Upper lobe of right lung (tissue), 1 donor: Measurements from ENCODE around the gene CUEDC1. TPM values are rescaled to one million over a fixed set of nuclear protein-coding genes. Genes with fewer than 3 reads are reported as not detected.
A peak's percentile ranks its signal among the peaks of the same experiment; 100 is the strongest.

Source experiments
- ATAC-seq: fragments of 200-7000 bp; cut with Tn5 transposase; one replicate; pipeline ENCODE4 v1.9.1; 2020; ENCODE audit warnings: mild to moderate bottlenecking, moderate library complexity
- DNase-seq: peaks from one replicate; pipeline ENCODE4 v3.0.0-alpha.2; 2020
- H3K27ac ChIP-seq: fragments of 200-600 bp; one replicate; pipeline ENCODE4 v1.8.0; 2022
- H3K27me3 ChIP-seq: fragments of 200-600 bp; one replicate; pipeline ENCODE4 v1.8.0; 2022; ENCODE audit warnings: mild to moderate bottlenecking
- H3K36me3 ChIP-seq: fragments of 200-600 bp; one replicate; pipeline ENCODE4 v1.8.0; 2022
- H3K4me1 ChIP-seq: fragments of 200-600 bp; one replicate; pipeline ENCODE4 v1.8.0; 2022
- H3K4me3 ChIP-seq: fragments of 200-600 bp; one replicate; pipeline ENCODE4 v1.8.0; 2022; ENCODE audit warnings: mild to moderate bottlenecking
- H3K9me3 ChIP-seq: fragments of 200-600 bp; one replicate; pipeline ENCODE4 v1.8.0; 2022
- intact Hi-C: fragments of 100-400 bp; cut with DNase I; formaldehyde crosslinking; loops from one replicate; pipeline ENCODE4 v1.11.0; 2022
- total RNA-seq: library from RNA; stranded (reverse); fragmentation: NEBNext Ultra II Directional; extraction: Animal tissue kit (Norgen Biotek cat#: 25700); gene quantifications from one replicate; pipeline ENCODE4 v1.2.1, GENCODE V29; 2021
- TF ChIP-seq, protein P1 (sequence below): fragments of 200-600 bp; IDR thresholded peaks from one replicate; pipeline ENCODE4 v1.8.0; 2022; ENCODE audit warnings: antibody characterized with exemption
- donor health status: DM: no; HTN: yes; CAD: no; lungs with severe emphysema.

Gene CUEDC1
- total RNA-seq, 1 donor from 2014 or later: 41.9 TPM

DNA sequence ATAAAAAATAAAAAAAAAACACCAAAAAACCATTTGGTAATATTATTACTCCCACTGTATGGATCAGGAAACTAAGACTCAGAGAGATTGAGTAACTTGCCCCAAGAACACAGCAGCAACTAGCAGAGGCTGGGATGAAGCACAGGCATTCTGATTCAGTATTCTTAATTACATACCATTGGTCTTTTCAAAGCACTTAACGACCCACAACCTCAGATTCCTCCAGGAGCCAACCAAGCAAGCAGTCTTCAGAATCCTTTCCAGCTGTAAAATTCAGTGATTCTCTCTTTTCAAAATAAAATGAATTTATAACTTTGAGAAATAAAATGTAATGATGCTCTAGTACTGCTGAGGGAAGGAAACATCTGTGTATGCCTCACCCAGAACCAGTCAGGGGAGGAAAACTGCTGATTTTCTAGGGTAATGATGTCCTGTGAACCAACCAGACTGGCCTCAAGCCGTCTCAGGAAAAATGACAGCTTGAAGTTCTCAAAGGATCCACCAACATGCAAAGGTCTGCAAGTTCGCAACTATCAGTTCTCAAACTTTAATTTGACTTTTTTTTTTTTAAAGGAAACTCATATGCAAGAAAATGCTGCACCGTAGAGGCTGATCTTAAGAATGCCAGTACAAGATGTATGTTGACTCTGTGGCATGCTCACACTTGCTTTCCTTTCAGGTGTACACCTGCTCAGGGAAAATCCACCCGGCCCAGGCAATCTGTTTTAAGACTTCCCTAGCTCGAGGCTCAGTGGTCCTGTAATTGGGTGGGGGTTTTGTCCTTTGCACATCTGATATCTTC, 9.0 kb downstream of the CUEDC1 start:
- peak overlapping the region; percentile 43 for H3K4me3 ChIP-seq
- peak; percentile 6 for ATAC-seq
- no peak for DNase-seq

DNA sequence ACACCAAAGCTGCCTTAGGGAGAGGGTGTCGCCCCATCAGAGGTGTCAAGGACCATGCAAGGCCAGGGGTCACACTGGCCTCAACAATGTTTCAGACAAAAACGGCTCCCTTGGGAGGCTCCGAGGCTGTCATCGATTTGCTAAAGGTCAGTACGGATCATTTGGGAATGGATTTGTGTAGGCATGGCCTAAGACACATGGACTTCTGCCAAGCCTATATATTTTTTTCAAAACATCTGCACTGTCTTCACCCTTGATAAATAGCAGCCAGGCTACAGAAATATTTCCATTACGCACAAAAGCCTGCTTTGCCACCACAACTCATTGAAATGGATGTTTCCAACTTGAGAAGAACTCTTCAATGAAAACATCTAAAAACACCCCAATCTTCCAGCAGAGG, 10.3 kb downstream of the CUEDC1 start:
- Histone ChIP-seq H3K4me1 (peaks cover 62% of the 10 kb centered on the region), H3K27me3 (no peaks in the 10 kb centered on the region), H3K4me3 (no peak overlapping the region), H3K9me3 (no peaks in the 10 kb centered on the region), H3K27ac (no peak overlapping the region), H3K36me3 (no peaks in the 10 kb centered on the region)
- TF ChIP-seq, protein P1, sequence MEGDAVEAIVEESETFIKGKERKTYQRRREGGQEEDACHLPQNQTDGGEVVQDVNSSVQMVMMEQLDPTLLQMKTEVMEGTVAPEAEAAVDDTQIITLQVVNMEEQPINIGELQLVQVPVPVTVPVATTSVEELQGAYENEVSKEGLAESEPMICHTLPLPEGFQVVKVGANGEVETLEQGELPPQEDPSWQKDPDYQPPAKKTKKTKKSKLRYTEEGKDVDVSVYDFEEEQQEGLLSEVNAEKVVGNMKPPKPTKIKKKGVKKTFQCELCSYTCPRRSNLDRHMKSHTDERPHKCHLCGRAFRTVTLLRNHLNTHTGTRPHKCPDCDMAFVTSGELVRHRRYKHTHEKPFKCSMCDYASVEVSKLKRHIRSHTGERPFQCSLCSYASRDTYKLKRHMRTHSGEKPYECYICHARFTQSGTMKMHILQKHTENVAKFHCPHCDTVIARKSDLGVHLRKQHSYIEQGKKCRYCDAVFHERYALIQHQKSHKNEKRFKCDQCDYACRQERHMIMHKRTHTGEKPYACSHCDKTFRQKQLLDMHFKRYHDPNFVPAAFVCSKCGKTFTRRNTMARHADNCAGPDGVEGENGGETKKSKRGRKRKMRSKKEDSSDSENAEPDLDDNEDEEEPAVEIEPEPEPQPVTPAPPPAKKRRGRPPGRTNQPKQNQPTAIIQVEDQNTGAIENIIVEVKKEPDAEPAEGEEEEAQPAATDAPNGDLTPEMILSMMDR: no peak
- ATAC-seq (no peak), DNase-seq (no peak)
- intact Hi-C loops: no loop called here

More for the DNA sequence above, 9.0 kb downstream of the CUEDC1 start:
- intact Hi-C loops: no loop called here
- Histone ChIP-seq H3K4me1 (peaks cover 66% of the 10 kb centered on the region), H3K9me3 (no peaks in the 10 kb centered on the region), H3K27me3 (no peaks in the 10 kb centered on the region), H3K36me3 (no peaks in the 10 kb centered on the region), H3K27ac (peak overlapping the region; percentile 80)
- TF ChIP-seq, protein P1: no peak

DNA sequence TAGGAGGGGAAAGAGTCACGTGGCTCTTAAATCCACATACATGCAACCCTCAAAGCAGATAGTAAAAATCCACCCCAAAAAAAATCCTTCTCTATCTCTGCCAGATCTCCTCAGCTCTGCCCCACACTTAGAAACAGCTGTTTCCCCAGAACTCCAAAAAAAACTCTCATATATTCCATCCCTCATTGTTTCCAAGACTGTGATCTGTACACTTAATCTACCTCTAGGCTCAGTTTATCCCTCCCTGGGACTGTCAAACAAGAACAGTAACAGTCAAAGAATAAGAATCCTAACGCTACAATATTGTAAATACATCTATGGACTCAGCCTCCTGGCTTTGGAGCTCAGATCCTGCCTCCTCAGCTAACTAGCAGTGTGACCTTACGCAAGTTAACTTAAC, 11.6 kb downstream of the CUEDC1 start:
- no peak for DNase-seq
- Histone ChIP-seq H3K27ac (peak overlapping the region; percentile 36), H3K27me3 (no peaks in the 10 kb centered on the region), H3K36me3 (no peaks in the 10 kb centered on the region), H3K9me3 (no peaks in the 10 kb centered on the region), H3K4me3 (no peak overlapping the region), H3K4me1 (peaks cover 54% of the 10 kb centered on the region)
- intact Hi-C loops: no loop called here
- TF ChIP-seq, protein P1: no peak
- ATAC-seq: no peak

DNA sequence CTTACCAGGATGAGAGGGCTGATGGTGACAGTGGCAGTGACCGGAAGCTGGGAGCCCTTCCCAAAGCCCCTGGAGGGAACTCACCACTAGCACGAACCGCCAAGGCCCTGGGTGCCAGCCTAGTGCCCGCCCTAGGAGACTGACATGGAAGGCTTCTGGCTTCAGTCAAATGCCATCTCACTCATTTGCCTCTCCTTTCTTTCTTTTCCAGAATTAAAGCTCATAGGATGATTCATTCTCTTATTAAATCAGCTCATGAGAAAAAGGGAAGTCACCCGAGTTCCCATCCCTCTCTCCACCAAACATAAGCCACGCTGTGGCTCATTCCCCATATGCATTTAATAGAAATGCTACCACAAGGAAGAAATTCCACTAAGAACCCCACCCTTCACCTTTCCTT, 12.1 kb downstream of the CUEDC1 start:
- Histone ChIP-seq H3K27me3 (no peaks in the 10 kb centered on the region), H3K9me3 (no peaks in the 10 kb centered on the region), H3K36me3 (no peaks in the 10 kb centered on the region), H3K27ac (peak overlapping the region; percentile 36), H3K4me1 (peaks cover 49% of the 10 kb centered on the region), H3K4me3 (no peak overlapping the region)
- ATAC-seq (no peak), DNase-seq (no peak)
- TF ChIP-seq, protein P1: no peak
- intact Hi-C loops: no loop called here

DNA sequence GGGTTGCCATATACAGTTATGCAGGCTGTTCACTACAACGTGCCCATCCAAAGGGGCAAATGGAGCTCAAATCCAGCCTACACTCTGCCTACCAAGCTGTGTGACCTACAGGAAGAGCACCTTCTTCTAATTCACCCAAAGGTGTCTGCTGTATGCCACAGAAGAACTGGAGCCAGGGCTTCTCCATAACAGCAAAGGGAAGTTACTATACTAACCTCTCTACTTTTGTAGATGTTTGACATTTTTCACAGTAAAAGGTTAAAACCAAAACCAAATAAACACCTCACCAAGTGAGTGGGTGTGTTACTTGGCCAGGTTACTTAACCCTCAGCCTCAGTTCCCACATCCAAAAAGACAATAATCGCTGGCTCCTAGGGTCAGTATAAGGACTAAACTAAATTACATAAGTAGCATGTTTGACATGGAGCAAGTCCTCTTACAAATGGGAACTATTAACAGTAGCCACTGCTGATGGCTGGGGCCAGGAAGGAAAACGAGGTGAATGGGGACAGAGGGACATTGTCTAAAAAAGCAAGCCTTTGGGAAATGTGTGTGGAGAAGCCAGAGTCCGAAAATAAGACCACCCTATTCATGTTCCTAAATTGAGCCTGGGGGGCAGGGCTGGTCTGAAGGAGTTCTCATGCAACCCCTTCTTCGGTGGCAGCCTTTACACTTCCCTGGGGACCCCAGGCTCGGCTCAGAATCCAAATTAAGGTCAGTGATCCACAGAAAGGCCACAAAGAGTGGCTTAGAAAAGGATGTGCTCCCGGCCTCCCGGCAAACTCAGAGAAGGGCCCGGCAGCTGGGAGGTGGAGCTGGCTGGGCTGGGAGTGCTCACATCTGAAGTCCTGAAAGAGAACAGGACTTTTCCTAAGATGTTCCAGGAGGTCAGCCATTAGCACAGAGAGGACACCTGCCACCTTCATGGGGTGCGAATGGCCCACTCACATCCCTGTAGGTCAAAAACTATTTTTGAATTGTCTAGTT, 13.5 kb downstream of the CUEDC1 start:
- Histone ChIP-seq H3K4me1 (peaks cover 44% of the 10 kb centered on the region), H3K4me3 (no peak overlapping the region), H3K9me3 (no peaks in the 10 kb centered on the region), H3K27ac (peak overlapping the region; percentile 11), H3K27me3 (no peaks in the 10 kb centered on the region), H3K36me3 (no peaks in the 10 kb centered on the region)
- ATAC-seq: no peak
- TF ChIP-seq, protein P1: no peak
- intact Hi-C loops: no loop called here
- DNase-seq: no peak
